HuH-7 (cell line): ENCODE data around the gene TTLL8.
A peak's percentile ranks its signal among the peaks of the same experiment; 100 is the strongest.

Source experiments
- DNase-seq: peaks from one replicate; pipeline ENCODE4 v3.0.0; 2011; ENCODE audit warnings: low spot score

TTLL8 gene

DNA sequence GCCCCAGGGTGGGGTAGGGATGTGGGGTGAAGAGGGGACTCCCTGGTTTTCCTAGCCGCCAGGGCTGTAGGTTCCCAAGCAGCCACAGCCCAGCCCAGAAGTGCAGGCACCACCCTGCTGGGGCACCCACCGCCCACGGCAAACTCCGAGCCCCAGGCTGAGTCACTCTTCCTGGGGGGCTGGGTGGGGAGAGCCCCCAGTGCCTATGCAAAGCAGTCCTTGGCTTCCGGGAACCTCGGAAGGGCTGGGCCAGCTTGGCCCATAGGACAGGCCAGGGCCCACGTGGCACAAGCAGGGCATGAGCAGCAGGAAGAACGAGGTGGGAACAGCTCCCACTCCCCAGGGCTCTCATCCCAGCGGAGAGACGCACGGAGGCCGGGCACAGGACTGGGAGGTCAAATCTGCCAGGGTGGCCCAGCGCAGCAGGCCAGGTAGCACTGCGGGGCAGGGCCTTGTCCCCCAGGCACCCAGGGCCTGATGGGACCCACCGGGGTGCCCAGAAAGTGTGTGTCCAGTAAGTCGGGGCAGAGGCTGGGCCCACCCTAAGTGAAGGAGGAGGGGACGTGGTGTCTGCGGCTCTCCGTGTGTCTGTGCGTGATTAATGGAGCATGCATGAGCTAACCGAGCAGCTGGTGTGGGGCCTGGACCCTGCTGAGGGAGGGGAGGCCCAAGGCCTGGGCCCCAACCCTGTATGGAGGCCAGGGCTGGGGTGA lies 41.0 kb downstream of the TTLL8 start:
- DNase-seq, result no peak

GRCh38 chr22:50016308-50016987 lies 41.6 kb downstream of the TTLL8 start:
- DNase-seq, result no peak

GRCh38 chr22:50015451-50016307 lies 42.4 kb downstream of the TTLL8 start:
- no peak for DNase-seq

DNA sequence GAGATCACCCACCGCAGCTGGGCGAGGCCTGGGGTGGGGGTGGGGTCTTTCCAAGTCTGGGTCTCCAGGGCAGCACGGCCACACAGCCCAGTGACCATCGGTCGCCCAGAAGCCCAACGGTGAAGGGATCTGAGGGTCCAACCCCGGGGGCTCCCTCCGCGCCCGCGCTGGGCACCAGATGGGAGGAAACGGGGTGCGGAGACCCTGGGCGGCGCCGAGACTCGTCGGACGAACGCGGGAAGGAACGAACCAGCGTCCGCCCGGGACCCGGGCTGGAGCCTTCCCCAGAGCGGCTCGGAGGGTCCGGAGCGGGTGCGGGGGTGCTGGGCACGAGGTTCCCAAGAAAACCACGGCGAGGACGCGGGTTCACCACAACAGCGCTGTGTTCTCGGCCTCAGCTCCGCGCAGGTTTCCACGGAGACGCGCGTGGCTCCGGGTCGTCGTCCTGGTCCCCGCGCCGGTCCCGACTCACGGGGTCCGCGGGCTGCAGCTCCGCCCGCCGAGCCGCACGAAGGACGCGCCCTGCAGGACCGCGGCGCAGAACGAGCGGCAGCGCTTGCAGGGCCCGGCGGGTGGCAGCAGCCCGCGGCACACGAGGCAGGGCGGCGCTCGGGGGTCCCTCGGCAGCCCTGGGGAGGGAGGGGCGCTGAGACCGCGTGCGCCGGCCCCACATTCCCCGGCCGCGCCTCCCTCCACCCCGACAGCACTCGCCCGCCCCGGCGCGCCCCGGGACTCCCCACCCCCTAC lies 43.3 kb downstream of the TTLL8 start:
- no peak for DNase-seq

GRCh38 chr22:50014053-50014501 lies 44.0 kb downstream of the TTLL8 start:
- DNase-seq, result no peak

DNA sequence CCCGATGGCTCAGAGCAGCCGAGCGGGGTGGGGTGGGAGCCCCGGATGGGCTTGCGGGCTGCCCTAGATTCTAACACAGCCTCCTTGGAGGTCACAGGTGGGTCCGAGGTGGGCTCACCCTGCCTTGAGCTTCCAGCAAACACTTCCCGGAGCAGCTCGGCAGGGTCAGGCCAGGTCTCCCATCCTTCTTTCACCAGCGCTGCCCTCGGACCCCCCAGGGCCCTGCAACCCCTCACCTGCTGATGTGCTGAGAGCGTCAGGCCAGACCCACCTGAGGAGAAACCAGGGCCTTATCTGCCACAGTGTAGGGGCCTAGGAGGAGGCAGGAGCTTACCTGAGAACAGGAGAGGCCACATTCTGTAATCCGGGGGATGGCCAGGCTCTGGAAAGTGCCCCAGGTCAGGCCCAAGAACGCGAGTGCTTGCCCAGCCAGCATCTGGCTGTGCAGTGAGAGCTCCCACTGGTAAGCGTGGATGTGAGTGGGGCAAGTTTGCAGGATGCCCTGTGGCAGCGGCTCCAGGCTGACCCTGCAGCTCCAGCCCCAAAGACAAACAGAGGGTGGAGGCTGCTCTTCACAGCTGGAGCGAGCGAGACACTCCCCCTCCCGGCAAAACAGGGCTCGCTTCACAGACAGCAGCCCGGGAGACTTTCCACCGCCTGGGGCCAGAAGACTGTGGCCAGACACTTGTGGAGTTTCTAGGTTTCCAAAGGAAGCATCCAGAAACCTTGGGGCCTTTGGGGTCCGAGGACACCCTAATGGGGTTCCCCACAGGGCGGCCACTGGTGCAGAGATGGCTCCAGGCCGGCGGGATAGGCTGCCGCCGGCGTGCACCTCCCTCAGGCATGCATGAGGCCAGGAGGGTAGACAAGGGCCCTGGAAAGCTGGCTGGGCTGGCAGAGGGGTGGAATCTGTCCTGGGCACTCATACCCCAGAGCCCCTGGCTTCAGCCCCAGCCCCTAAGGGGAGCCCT lies 45.6 kb downstream of the TTLL8 start, which contains the start of gene IL17REL:
IL17REL (minus strand) TSS at position 555 of the 971 bp plus-strand sequence; CDS start at position 436, 119 bp downstream.
- DNase-seq, result peak; percentile 87

DNA sequence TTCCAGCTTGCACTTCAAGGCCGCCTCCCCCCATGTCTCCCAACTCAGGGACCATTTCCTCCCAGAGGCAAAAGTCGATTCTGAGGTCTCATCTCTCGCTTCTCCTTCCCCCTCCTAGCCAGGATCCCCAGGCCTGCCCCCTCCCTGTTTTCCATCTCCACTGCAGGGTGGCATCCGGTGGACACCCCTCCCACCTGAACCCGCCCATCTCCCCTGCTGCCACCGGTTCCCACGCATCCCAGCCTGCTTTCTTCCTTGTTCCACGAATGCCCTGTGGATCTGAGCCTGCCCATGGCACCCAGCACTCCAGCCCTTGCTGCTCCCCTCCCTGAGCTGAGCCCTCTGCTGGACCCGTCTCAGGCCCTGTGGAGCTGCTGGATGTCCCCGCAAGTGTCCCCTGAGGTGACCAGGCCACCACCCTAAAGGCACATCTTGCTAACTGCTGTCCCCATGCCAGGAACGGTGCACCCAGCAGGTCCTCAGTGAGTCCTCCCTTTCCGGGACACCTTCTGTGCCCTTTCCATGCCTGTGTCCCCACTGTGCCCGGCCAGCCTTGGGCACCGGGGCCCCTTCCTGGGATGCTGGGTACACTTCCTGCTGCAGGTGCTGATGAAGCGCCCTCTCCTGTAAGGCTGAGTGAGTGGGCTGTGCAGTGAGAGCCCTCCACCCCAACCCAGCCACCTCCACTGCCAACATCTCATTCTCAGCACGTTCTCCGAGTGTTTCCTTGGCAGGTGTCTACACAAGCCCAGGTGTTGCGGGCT lies 46.5 kb downstream of the TTLL8 start:
- DNase-seq, result no peak

GRCh38 chr22:50010676-50011446 lies 47.2 kb downstream of the TTLL8 start:
- DNase-seq, result no peak

- DNase-seq, result no peak
These were observed 48.1 kb downstream of the TTLL8 start for GRCh38 chr22:50009765-50010675.

GRCh38 chr22:50009251-50009650 lies 48.8 kb downstream of the TTLL8 start:
- DNase-seq, result no peak

DNA sequence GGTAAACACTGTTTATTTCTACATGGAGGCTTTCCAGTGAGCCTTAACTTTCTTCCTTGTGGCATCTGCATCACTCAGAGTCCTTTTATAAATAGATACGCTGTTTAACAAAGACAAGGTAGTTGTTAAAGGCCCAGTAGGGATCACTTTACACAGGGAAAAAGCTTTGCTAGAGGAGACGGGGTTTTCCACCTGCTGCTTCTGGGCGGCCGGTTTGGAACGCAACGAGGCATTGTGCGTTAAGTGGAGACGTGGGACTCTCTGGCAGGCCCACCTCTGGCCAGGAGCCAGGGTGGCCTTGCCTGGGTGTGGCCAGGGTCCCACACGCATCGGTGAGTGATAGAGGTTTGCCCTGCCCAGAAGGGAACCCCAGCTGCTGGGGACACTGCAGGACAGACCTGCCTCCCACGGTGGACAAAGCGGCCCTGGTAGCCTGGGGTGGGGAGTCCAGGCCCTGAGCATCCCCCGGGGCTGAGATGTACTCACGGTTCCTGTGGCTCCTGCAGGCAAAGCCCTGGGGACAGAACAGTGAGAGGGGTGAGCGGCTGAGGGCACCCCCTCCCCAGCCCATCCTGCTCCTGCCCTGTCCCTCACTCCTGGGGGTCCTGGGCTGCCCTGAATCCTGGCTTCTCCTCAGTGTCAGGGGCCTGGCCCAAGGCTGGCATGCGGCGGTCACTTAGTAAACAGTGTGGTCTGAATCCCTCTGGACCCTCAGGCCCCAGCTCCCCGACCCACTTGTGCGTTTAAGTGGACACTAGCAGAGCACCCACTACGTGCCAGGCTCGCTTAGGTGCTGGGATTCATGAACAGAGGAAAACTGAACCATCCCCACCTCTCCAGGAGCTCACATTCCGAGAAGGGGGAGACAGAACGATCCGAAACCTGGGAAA lies 49.7 kb downstream of the TTLL8 start:
- DNase-seq, result no peak

- no peak for DNase-seq
These were observed 51.0 kb downstream of the TTLL8 start for GRCh38 chr22:50007057-50007511.

- DNase-seq, result no peak
These were observed 53.2 kb downstream of the TTLL8 start for GRCh38 chr22:50004918-50005317.

DNA sequence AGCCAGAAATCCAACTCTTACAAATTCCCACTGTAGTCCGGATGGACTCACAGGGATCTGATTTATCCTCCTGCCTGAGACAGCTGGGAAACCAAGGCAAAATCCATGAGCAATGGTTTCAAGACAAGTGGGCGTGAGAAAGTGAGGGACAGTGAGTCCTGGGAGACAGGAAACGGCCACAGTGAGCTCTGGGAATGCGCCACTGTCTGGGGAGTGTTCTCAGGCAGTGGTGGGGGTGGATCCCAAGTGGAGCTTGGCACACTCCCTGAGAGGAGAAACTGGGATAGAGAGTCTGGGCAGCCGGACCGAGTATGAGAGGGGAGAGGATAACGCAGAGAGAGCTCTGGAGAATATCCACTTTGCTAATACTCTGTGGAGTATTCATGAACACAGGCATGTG lies 55.3 kb downstream of the TTLL8 start:
- DNase-seq, result no peak

DNA sequence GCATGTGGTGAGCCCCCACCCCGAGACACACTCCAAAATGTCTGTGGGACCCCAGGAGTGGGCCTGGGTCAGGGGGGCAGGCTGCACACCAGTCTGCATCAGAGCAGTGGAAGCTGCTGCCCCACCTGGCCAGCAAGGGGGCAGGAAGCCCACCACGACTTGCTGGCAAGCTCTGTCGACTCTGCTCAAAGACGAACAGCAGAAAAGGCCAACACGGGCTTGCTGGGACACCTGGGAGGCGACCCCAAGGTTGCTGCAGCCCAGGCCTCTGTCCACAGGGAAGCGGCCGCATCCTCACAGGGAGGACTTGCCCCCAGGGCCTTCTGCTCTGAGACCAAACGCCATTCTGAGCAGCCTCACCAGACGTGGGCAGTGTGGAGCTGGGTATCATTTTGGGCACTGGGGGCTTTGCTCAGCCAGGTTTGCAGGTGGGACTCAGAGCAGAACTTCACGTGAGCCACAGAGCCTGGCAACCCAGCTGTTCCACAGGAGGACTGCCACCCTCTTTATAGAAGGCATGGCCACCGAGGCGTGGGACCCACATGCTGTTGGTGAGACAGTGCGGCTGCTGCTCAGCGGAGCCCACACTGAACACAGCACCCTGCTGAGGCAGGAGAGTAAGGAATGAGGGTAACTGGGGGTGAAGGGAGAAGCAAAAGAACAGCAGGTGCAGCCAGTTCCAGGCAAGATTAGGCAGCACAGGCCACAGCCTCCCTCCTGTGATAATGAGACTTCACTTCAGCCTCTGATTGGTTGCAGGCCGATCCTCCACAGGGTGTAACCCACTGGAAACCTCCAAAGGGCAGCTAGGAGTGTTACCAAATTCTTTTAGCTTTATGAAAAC lies 56.5 kb downstream of the TTLL8 start:
- DNase-seq, result no peak
